Measurements from ENCODE around the gene LRP4. TPM values are rescaled to one million over a fixed set of nuclear protein-coding genes. Genes with fewer than 3 reads are reported as not detected.
A peak's percentile ranks its signal among the peaks of the same experiment; 100 is the strongest.

The LRP4 gene
- total and polyA plus RNA-seq, 2 of the 13 experiments (the other 11 are each of a cell fraction or from before 2014, with no cell fraction given): 4.7 to 13.3 TPM

DNA sequence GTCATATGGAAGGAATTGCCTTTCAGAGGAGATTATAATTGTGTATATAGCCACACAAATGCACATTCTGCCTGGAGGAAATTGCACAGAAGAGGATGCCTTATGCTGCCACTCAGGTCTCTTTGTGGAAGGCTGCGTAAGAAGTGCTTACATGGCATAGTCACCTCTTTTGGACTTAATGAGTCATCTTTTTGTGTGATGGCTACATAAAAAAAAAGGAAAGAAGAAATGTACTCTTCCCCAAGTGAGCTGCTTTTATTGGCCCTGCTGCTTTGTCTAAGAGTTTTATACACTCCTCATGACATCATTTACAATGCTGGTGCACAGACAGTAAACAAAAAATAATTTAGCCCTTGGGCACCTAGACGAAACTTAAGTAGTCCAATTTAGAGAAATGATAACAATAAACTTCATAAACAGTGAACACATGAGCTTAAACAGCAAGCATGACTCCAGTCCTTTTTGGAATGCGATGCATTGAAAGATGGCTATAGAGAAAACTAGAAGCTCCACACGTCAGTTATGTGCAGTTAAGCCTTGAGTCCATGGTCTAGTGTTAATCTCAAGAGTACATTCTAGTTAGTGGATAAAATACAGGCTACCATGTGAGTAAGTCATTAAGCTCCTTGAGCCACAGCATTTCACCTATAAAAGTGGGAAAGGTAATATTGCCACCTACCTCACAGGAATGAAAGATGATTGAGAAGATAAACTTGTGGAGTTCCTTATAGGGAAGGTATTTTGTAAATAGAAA is 30.2 kb upstream of the LRP4 start:
- WGBS (ENCODE audit: low lambda C conversion rate): 95% methylated on average over 4 of the region's 4 CpGs
- H3K27me3 ChIP-seq (ENCODE audit: control insufficient read depth in 1 of 2, insufficient read depth in 2 of 2, low read length in 2 of 2): no peaks in the 10 kb centered on the region

DNA sequence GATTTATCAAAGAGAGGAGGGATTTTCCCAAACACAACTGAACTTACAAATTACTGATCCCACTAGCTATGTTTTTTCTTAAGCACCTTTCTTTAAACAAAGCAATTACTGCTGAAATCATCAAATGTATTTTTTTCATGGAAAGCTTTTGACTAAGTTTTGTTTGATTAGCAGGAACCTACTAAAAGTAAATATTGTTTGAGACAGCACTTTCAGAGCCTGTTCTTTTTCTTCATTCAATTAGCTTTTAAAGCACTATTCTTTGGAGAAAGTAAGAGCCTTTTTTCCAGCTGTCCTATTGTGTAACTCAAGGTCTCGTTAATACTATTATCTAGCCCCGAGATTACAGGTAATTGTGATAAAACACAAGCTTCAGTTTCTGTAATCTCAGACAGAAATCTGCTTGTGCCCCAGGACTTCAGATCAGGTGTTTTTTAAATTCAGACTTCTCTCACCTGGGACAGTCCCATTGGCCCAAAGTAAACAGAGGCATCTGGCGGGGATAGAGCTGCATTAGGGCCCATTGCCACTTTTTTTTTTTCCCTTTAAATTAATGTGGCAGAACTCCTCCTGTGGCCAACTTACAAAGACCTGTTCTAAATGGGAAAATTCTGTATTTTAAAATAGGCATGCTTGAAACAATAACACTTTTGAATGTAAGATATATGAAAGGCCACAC is 29.2 kb upstream of the LRP4 start:
- Histone ChIP-seq H4K20me1 (ENCODE audit: insufficient read depth, low read length) (no peaks in the 10 kb centered on the region), H3K27me3 (ENCODE audit: control insufficient read depth in 1 of 2, insufficient read depth in 2 of 2, low read length in 2 of 2) (no peaks in the 10 kb centered on the region), H3K9me3 (ENCODE audit: low read length) (no peaks in the 10 kb centered on the region), H3K9ac (ENCODE audit: insufficient read depth, low read depth, low read length) (no peak overlapping the region), H3K27ac (ENCODE audit: extremely low read length, insufficient read depth, low read length) (no peak overlapping the region), H2AFZ (ENCODE audit: low read length) (no peak overlapping the region), H3K79me2 (ENCODE audit: insufficient read depth, low read length) (no peaks in the 10 kb centered on the region), H3K4me3 (replicated peaks in 1 of 3; ENCODE audit: insufficient read depth in 1 of 3, low read depth in 2 of 3, low read length in 3 of 3) (no peak overlapping the region), H3K4me1 (ENCODE audit: insufficient read depth, low read length) (peaks cover 36% of the 10 kb centered on the region), H3K36me3 (replicated peaks in 1 of 2; ENCODE audit: control insufficient read depth in 1 of 2, insufficient read depth in 2 of 2, low read length in 2 of 2) (no peaks in the 10 kb centered on the region), H3K4me2 (ENCODE audit: low read depth, low read length) (no peak overlapping the region)
- in situ Hi-C loops (cut with HindIII; ENCODE audit: extremely low pct_ligation_motif_present, low pct_unique_long_range_greater_than_20kb) (no loop called here), intact Hi-C loops (cut with micrococcal nuclease; ENCODE audit: unreplicated experiment) (no loop called here)
- ATAC-seq (no peak), DNase-seq (ENCODE audit: low spot score) (no peak), FAIRE-seq (no peak)
- POLR2A ChIA-PET: interaction anchor here (1.1 to 1.4 kb wide), 2 partner anchors 11 to 31 kb away, joined by 4 to 6 read pairs; partner anchors contain the start of gene CSTPP1
- no TSS peak for BruUV-seq (replicated peaks)
- CTCF ChIA-PET (ENCODE audit: low intra/inter-chr PET ratio, low total read pairs): no interaction called here
- TF ChIP-seq SOX13 (IDR thresholded peaks at IDR 0.05) (no peak), SOX13 (CRISPR knock-in tag; conservative IDR thresholded peaks at IDR 0.05 in 1 of 2, IDR thresholded peaks at IDR 0.05 in 1 of 2) (peak in 1 of 2 experiments; percentile 29; a peak in 1 of 4 replicates), KMT2A (CRISPR knock-in tag; IDR thresholded peaks at IDR 0.05) (no peak)
- WGBS (ENCODE audit: low lambda C conversion rate): 40% methylated on average over 3 of the region's 3 CpGs

More for the DNA sequence above, 30.2 kb upstream of the LRP4 start:
- peaks cover 37% of the 10 kb centered on the region for H3K4me1 ChIP-seq (ENCODE audit: insufficient read depth, low read length)
- H3K27ac ChIP-seq (ENCODE audit: extremely low read length, insufficient read depth, low read length): no peak overlapping the region
- no peaks in the 10 kb centered on the region for H3K9me3 ChIP-seq (ENCODE audit: low read length)
- H3K4me3 ChIP-seq (replicated peaks in 1 of 3; ENCODE audit: insufficient read depth in 1 of 3, low read depth in 2 of 3, low read length in 3 of 3): no peak overlapping the region
- no peak for FAIRE-seq
- H3K9ac ChIP-seq (ENCODE audit: insufficient read depth, low read depth, low read length): no peak overlapping the region
- H4K20me1 ChIP-seq (ENCODE audit: insufficient read depth, low read length): no peaks in the 10 kb centered on the region
- ATAC-seq: no peak
- ChIA-PET CTCF (ENCODE audit: low intra/inter-chr PET ratio, low total read pairs) (no interaction called here), POLR2A (interaction anchor here (1.4 kb wide), 1 partner anchor 32 kb away, joined by 4 read pairs; no protein-coding TSS in a partner anchor)
- no peak overlapping the region for H3K4me2 ChIP-seq (ENCODE audit: low read depth, low read length)
- H2AFZ ChIP-seq (ENCODE audit: low read length): no peak overlapping the region
- TF ChIP-seq MAFK (conservative IDR thresholded peaks at IDR 0.05 in 1 of 2, IDR thresholded peaks at IDR 0.05 in 1 of 2; ENCODE audit: low read length in 2 of 2) (peak; percentile 10 to 41; a peak in 1 of 4 replicates), KAT7 (CRISPR knock-in tag; IDR thresholded peaks at IDR 0.05; ENCODE audit: borderline replicate concordance) (no peak)
- no TSS peak for BruUV-seq (replicated peaks)
- no peaks in the 10 kb centered on the region for H3K79me2 ChIP-seq (ENCODE audit: insufficient read depth, low read length)
- intact Hi-C loops (cut with micrococcal nuclease; ENCODE audit: unreplicated experiment): no loop called here
- no peaks in the 10 kb centered on the region for H3K36me3 ChIP-seq (replicated peaks in 1 of 2; ENCODE audit: control insufficient read depth in 1 of 2, insufficient read depth in 2 of 2, low read length in 2 of 2)
- in situ Hi-C loops (cut with HindIII; ENCODE audit: extremely low pct_ligation_motif_present, low pct_unique_long_range_greater_than_20kb): no loop called here
- DNase-seq (ENCODE audit: low spot score): no peak

Data from HepG2 (cell line).